Activated naive CD8-positive, alpha-beta T cell (primary cell): ENCODE results near the gene CMTM7.
A peak's percentile ranks its signal among the peaks of the same experiment; 100 is the strongest.

Source experiments
- H3K27ac Mint-ChIP-seq: one replicate; pipeline ENCODE4 v1.8.0; 2021; ENCODE audit warnings: mixed read lengths
- H3K27me3 Mint-ChIP-seq: one replicate; pipeline ENCODE4 v1.8.0; 2021; ENCODE audit warnings: mixed read lengths
- H3K36me3 Mint-ChIP-seq: one replicate; pipeline ENCODE4 v1.8.0; 2021; ENCODE audit warnings: mixed read lengths
- H3K4me1 Mint-ChIP-seq: one replicate; pipeline ENCODE4 v1.8.0; 2021; ENCODE audit warnings: low read depth, mixed read lengths
- H3K4me3 Mint-ChIP-seq: one replicate; pipeline ENCODE4 v1.8.0; 2021; ENCODE audit warnings: mild to moderate bottlenecking, mixed read lengths
- H3K9me3 Mint-ChIP-seq: one replicate; pipeline ENCODE4 v1.8.0; 2021; ENCODE audit warnings: low read depth, mixed read lengths

The CMTM7 gene

GRCh38 chr3:32399030-32399620 lies 7.5 kb downstream of the CMTM7 start:
- peaks cover 3% of the 10 kb centered on the region for H3K36me3 Mint-ChIP-seq
- H3K4me3 Mint-ChIP-seq, result peak overlapping the region; percentile 20
- H3K9me3 Mint-ChIP-seq, result no peaks in the 10 kb centered on the region
- H3K4me1 Mint-ChIP-seq, result peaks cover 73% of the 10 kb centered on the region
- H3K27me3 Mint-ChIP-seq, result no peaks in the 10 kb centered on the region
- peak overlapping the region; percentile 74 for H3K27ac Mint-ChIP-seq

- Mint-ChIP-seq H3K4me1 (peaks cover 74% of the 10 kb centered on the region), H3K9me3 (no peaks in the 10 kb centered on the region), H3K36me3 (peaks cover 6% of the 10 kb centered on the region), H3K27me3 (no peaks in the 10 kb centered on the region), H3K4me3 (peak overlapping the region; percentile 94), H3K27ac (peak overlapping the region; percentile 99)
Measured at GRCh38 chr3:32401126-32401525, 9.5 kb downstream of the CMTM7 start.

DNA sequence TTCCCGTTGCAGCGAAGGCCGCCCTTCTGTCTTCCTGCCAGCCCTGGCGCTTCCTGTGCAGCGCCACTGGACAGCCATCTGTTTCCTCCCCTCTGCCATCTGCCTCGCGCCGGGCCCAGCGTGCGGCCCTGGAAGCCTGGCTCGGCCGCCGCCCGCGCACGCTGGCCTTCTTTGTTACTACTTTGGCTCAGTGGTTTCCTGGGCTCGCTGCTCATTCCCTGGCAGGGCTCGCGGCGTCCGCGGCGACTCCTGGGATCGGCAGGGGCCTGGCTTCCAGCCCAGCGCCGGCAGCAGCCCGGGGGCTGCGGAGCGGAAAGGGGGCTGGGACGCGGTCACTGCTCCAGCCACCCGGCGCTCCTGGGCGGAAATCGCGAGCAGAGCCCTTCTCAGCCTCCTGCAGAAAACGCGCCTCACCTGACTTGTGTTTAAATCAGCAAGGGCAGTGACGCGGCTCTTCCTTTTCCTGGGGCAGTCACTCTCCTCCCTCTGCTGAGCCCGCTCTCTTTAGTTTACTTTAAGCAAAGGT lies 10.0 kb downstream of the CMTM7 start:
- H3K4me3 Mint-ChIP-seq, result peak overlapping the region; percentile 94
- no peaks in the 10 kb centered on the region for H3K27me3 Mint-ChIP-seq
- peaks cover 6% of the 10 kb centered on the region for H3K36me3 Mint-ChIP-seq
- no peaks in the 10 kb centered on the region for H3K9me3 Mint-ChIP-seq
- peaks cover 73% of the 10 kb centered on the region for H3K4me1 Mint-ChIP-seq
- peak overlapping the region; percentile 99 for H3K27ac Mint-ChIP-seq

GRCh38 chr3:32403663-32404062 lies 12.0 kb downstream of the CMTM7 start:
- Mint-ChIP-seq H3K4me3 (peak overlapping the region; percentile 40), H3K4me1 (peaks cover 72% of the 10 kb centered on the region), H3K27ac (peak overlapping the region; percentile 76), H3K27me3 (no peaks in the 10 kb centered on the region), H3K36me3 (peaks cover 6% of the 10 kb centered on the region), H3K9me3 (no peaks in the 10 kb centered on the region)

- no peak overlapping the region for H3K4me3 Mint-ChIP-seq
- peaks cover 6% of the 10 kb centered on the region for H3K36me3 Mint-ChIP-seq
- peak overlapping the region; percentile 66 for H3K27ac Mint-ChIP-seq
- no peaks in the 10 kb centered on the region for H3K27me3 Mint-ChIP-seq
- peaks cover 69% of the 10 kb centered on the region for H3K4me1 Mint-ChIP-seq
- no peaks in the 10 kb centered on the region for H3K9me3 Mint-ChIP-seq
Measured at GRCh38 chr3:32404714-32405113, 13.1 kb downstream of the CMTM7 start.

DNA sequence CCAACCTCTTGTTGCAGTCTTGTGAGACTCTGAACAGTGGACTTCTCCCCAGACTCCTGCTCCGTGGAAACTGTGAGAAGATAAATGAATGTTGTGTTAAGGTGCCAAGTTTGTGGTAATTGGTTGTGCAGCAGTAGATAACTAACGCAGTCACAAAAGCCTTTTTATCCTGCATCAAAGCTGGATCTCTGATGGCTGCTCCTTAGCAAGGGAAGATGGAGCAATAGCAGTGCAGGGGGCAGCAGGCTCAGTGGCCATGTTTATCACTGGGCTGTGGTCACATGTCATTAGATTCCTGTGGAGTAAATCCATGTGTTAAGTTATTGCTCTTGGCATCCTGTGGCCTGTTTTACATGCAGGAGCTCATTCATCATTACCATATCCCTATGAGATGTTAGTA lies 13.5 kb downstream of the CMTM7 start:
- Mint-ChIP-seq H3K4me3 (no peak overlapping the region), H3K27ac (no peak overlapping the region), H3K27me3 (no peaks in the 10 kb centered on the region), H3K36me3 (peaks cover 6% of the 10 kb centered on the region), H3K9me3 (no peaks in the 10 kb centered on the region), H3K4me1 (peaks cover 73% of the 10 kb centered on the region)

- Mint-ChIP-seq H3K4me3 (no peak overlapping the region), H3K27ac (no peak overlapping the region), H3K9me3 (no peaks in the 10 kb centered on the region), H3K36me3 (peaks cover 6% of the 10 kb centered on the region), H3K27me3 (no peaks in the 10 kb centered on the region), H3K4me1 (peaks cover 75% of the 10 kb centered on the region)
Measured at GRCh38 chr3:32405711-32406323, 14.2 kb downstream of the CMTM7 start.

DNA sequence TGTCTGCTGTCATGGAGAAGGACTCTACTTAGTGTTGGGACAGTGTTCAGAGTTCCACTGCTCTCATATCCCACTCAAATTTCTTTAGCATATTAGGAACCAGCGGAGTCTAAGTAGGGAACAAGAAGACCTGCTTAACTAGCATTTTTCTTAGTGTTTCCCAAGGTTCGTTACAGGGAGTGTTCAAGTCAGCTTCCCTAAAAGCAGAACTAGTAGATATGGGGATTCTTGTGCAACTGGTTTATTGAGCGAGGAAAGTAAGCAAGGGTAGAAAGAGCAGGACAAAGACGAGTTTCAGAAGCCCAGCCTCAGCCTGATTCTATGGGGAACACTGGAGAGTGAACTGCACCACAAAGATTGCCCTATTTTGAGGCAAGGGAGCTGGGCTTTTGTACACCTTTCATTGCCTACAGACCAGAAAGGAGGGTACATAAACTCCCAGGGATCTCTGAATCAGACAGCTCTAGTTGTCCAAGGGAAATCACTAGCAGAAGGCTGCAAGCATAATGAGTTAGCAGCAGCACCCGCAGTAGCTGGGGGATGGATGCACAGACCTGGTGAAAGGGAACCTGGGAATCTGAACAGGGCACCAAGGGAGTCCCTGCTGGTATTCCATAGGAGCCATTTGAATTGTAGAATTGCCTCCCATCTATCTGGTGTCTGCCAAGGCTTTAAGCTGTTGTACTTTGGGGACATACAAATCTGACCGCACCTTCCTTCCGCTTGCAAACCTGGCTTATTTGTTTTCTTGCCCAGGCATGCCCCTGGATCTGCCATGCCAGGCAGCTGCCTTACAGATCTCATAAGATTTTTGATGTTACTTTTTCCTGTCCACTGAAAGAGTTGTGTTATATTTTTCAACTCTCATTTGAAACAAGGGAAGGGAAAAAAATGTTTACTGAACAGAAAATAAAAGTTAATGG lies 15.1 kb downstream of the CMTM7 start:
- H3K27ac Mint-ChIP-seq, result peak overlapping the region; percentile 54
- H3K36me3 Mint-ChIP-seq, result peaks cover 8% of the 10 kb centered on the region
- peaks cover 74% of the 10 kb centered on the region for H3K4me1 Mint-ChIP-seq
- no peak overlapping the region for H3K4me3 Mint-ChIP-seq
- H3K27me3 Mint-ChIP-seq, result no peaks in the 10 kb centered on the region
- H3K9me3 Mint-ChIP-seq, result no peaks in the 10 kb centered on the region

DNA sequence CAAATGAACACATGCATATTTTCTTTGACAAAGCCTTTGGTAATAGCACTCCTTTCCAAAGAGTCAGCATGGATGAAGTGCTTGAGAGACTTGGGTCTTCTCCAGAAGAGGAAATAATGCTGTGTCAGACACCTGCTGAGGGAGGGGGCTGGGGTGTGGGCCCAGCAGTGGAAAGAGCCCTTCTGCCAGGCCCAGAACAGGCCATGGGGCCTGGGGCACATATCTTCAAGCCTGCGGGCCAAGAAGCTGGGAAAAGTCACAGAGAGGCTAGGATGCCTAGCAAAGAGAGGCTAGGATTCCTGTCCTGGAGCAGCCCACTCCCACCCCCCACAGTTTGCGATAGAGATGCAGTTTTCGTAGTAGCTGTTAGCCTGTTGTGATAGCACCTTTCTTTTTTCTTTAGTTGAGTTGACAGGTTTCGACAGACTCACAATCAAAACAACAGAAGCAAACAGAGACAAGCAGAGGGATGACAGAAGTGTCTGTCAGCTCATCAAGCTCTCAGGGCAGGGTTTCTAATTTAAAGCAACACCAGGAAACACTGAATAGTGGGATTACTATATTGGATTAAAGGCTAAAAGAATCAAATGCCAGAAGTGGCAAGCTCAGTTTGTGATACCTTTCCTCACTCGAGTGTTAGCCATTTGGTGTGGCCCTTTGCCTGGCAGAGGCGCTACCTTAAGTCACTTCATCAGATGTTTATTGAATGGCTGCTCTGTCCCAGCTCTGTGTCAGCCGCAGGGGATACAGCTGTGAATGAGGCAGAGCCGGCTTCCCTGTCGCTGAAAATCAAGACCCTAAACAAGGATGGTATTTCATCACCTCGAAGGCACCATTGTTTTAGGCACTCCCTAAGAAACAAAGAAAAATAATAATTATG lies 19.0 kb downstream of the CMTM7 start:
- peak overlapping the region; percentile 74 for H3K27ac Mint-ChIP-seq
- peaks cover 62% of the 10 kb centered on the region for H3K4me1 Mint-ChIP-seq
- peaks cover 3% of the 10 kb centered on the region for H3K36me3 Mint-ChIP-seq
- no peaks in the 10 kb centered on the region for H3K9me3 Mint-ChIP-seq
- H3K27me3 Mint-ChIP-seq, result no peaks in the 10 kb centered on the region
- no peak overlapping the region for H3K4me3 Mint-ChIP-seq

DNA sequence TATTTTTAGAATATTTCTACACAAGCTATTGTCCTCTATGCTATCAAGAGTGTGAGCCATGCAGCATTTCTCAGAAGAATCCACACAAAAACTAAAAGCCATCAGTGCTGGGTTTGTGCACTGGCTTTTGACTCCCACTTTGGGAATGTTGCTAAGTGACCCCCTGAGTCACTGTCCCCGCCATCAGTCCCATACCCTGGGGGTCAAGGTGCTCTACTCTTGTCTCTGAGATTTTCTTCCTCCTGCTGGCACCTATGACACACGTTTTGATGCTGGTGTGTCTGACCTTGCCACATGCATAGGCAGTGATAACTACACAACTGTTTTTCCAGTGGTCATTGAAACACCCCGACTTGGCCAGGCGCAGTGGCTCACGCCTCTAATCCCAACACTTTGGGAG lies 19.8 kb downstream of the CMTM7 start:
- Mint-ChIP-seq H3K27me3 (no peaks in the 10 kb centered on the region), H3K27ac (peak overlapping the region; percentile 51), H3K36me3 (peaks cover 3% of the 10 kb centered on the region), H3K4me1 (peaks cover 60% of the 10 kb centered on the region), H3K9me3 (no peaks in the 10 kb centered on the region), H3K4me3 (no peak overlapping the region)

DNA sequence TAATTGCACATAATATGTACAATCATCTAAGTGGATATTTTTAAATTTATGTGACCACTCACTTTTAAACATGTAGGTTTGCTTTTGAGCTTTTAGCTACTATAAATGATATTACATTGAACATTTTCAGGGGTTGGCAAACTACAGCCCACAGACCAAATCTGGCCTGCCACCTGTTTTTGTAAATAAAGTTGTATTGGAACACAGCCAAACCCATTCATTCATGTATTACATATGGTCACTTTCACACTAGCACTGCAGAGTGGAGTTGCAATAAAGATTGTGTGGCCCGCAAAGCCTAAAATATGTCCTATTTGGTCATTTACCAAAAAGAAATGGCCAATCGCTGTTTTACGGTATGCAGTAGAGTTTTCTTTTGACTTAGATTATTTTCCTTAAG lies 21.2 kb downstream of the CMTM7 start:
- Mint-ChIP-seq H3K4me3 (no peak overlapping the region), H3K4me1 (peaks cover 64% of the 10 kb centered on the region), H3K27ac (peak overlapping the region; percentile 91), H3K9me3 (no peaks in the 10 kb centered on the region), H3K27me3 (no peaks in the 10 kb centered on the region), H3K36me3 (peaks cover 3% of the 10 kb centered on the region)

GRCh38 chr3:32413845-32414521 lies 22.3 kb downstream of the CMTM7 start:
- peak overlapping the region; percentile 91 for H3K27ac Mint-ChIP-seq
- peaks cover 70% of the 10 kb centered on the region for H3K4me1 Mint-ChIP-seq
- H3K27me3 Mint-ChIP-seq, result no peaks in the 10 kb centered on the region
- H3K9me3 Mint-ChIP-seq, result no peaks in the 10 kb centered on the region
- H3K4me3 Mint-ChIP-seq, result no peak overlapping the region
- peaks cover 3% of the 10 kb centered on the region for H3K36me3 Mint-ChIP-seq

DNA sequence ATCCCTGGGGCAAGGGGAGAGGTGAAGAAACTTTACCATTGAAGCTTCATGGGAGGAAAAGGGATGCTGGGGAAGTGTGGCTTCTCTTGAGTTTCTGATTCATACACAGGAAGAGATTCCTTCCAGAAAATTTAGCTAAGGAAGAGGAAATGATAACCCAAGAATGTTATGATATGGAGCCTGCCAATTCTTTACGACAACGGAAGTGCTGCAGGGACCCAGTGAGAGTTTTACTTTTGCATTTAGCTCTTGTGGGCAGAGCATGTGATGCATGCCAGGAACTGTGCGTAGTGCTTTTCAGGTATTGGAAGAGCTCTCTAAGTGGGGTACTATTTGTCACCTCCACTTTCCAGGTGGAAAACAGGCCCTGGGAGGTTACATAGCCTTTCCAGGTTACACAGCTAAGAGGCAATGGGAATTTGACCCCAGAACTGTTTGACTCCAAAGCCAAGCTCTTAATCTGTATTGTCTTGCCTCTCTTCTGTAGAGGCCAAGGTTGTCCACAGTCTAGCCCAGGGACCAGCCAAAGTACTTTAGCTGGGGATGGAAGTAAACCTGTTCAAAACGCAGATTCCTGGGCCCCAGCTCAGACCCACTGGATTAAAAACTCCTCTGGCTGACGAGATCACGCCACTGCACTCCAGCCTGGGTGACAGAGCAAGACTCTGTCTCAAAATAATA lies 23.0 kb downstream of the CMTM7 start:
- Mint-ChIP-seq H3K9me3 (no peaks in the 10 kb centered on the region), H3K27me3 (no peaks in the 10 kb centered on the region), H3K4me3 (peak overlapping the region; percentile 6), H3K36me3 (peaks cover 3% of the 10 kb centered on the region), H3K27ac (peak overlapping the region; percentile 91), H3K4me1 (peaks cover 71% of the 10 kb centered on the region)
